Stimulated activated CD8-positive, alpha-beta memory T cell treated with anti-CD3 and anti-CD28 coated beads, Interleukin-7, amount 100 ng/mL, for 48 hours (primary cell): ENCODE measurements around the gene MYLK4.
A peak's percentile ranks its signal among the peaks of the same experiment; 100 is the strongest.

Experiments used
- DNase-seq, 2 donors: peaks; one replicate each; pipeline ENCODE4 v3.0.0-alpha.2; 2020; ENCODE audit warnings: low read depth in 1 of 2; ENCODE audit errors: extremely low read depth in 1 of 2

Gene MYLK4

DNA sequence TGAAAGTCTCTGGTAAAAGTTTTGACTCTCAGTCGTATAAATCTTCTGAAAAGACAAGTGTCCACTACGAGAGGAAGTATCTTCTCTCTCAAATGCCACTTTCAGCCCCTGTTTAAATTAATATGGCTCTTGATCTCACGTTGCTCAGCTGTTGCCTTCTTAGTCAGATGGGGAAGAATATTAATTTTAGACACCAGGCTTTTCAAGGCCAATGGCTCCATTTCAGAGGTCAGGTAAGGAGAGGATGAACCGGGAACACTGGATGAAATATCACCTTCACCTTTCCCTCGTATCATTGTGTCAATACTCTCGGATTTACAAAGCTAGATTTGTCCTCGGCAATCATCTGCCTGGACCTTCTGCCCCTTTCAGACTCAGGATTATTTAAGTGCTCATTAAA, at the start of gene MYLK4:
MYLK4 (minus strand) TSS at position 91 of the 400 bp plus-strand sequence. CDS start 1,628 bp downstream, outside the sequence.
- no peak for DNase-seq

DNA sequence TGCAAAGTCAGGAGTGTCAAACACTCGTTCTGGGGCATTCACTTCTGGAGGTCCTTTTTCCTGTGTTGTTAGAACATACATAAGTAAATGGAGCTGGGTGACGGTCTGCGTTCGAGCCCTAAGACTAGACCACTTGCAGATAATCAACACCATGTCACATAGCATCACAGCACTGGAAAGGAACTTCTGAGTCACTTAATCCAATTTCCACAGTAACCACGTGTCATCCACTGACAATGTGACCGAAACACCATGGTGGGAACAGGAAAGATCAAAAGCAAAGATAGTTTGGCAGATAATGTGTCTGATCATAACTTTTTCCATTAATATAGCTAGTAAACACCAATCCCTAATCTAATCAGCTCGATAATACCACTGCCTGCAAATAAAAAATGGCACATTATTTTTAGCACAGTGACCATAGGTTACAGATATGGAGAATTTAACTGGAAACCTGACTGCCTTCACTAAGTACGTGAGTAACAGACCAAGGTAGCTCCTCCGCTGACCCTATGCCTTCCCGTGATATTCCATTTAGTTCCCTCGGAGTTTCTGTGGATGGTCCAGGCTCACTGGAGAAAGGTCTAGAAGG, 49.3 kb upstream of the MYLK4 start:
- no peak for DNase-seq

DNA sequence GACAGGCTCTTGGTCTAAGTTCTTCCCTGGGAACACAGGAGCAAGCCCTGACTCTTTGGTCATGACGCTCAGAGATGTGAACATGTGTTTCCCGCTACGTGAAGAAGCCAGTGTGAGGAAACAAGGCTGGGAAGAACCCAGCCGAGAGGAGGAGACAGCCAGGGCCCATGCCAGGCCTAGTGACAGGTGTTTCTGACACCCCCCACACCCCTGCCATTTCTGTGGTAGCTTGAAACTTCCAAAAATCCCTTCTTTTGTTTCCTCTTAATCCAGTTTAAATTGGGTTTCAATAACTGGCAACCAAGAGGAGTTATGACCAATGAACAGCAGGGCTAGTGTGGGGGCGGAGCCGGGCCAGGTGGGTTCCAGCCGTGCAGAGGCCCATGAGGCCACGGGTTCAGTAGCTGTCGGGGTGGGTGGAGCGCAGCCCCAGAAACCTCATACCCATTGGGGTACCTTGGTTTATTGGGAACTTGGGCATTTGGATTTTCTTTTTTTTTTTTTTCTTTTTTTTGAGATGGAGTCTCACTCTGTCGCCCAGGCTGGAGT, 47.9 kb upstream of the MYLK4 start:
- no peak for DNase-seq

DNA sequence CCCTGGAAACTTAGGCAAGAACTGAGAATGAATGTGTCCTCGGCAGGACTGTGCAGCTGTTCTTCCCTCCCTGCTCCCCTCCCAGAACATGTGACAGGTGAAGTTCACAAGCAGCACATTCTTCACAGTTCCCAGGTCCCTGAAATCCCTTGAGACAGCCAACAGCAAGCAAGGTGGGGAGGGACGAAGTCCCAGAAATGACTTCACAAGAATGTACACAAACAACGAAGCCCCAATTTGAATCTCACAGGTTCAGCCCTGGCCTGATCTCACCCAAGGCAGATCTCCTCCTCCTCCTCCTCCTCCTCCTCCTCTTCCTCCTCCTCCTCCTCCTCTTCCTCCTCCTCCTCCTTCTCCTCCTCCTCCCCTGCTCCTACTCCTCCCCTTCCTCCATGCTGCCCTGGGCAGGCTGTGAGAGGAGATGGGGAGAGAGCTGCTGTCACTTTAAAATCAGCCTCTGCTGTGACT, 46.9 kb upstream of the MYLK4 start:
- no peak for DNase-seq

DNA sequence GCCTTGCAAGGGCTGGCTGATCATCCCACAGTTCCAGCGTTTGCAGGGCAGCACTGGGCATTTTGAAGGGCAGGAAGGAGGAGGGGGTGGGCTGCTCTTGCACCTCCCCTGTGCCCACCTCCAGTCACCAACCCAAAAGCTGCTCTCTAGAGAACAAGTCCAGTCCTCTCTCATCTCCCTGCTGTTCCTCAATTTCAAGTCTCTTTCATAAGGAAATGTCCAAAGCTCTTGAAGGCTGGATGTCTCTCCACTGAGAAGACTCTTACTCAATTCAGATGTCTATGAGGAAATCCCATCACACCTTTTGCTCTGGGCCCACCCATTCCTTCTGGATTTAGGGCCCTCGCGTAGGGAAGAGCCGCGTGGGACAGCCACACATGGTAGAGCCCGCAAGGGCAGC, 46.1 kb upstream of the MYLK4 start:
- no peak for DNase-seq

DNA sequence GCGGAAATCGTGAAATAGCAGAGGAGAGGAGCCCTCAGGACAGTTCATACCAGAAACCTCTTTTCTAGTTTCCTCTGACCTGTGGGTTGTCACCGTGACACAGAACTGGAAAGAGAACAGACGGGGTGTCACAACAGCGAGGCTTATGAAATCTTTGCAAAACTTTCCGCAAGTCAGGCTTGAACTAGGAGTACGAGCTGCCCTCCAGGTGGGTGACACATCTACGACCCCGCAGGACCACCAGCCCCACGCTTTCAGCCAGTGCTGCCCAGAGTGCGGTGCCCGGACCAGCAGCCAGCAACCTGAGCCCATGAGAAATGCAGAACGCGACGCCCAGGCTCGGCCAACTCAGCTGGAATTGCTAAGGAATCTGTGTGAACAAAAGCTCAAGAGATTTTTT, 45.2 kb upstream of the MYLK4 start:
- DNase-seq: no peak

DNA sequence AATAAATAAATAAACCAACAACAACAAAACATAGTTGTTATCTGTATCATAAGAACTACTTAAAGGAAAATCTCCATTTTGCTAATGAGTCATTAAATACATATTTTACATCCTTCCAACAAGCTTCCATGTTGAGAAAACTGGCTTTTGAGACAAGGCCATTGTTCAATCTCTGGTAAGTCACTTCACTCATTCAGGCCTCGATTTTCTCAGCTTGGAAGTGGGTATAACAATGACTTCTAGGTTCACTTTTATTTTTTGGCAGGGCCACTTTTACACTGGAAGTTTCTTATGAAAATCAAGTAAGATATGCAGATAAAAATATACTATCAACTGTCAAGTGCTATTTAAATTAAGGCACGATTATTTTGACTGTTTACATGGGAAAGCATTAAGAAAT, 44.4 kb upstream of the MYLK4 start:
- no peak for DNase-seq

DNA sequence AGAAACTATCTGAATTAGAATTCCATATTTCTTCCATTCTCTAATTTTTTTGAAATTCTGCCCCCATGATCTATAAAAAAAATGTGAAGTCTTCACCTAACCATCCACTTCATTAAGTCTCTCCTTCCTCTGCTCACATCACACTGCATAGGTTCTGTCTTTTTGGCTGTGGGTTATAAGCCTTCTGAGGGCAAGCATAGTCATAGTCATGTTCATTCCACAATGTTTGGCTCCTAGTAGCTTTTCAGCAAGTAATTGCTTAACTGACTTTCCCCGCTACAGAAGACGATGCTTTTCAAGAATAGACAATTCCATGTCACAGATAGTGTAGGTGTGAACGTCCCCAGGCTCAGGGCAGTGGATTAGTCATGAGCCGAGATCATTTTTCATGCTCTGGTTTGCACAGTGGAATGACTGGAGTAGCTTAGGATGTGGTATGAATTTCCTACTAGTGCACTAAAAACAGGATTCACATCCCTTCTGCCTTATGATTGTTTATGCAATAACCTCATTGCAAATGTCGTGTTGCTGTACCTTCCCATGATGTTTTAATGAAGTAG, 43.5 kb upstream of the MYLK4 start:
- no peak for DNase-seq

DNA sequence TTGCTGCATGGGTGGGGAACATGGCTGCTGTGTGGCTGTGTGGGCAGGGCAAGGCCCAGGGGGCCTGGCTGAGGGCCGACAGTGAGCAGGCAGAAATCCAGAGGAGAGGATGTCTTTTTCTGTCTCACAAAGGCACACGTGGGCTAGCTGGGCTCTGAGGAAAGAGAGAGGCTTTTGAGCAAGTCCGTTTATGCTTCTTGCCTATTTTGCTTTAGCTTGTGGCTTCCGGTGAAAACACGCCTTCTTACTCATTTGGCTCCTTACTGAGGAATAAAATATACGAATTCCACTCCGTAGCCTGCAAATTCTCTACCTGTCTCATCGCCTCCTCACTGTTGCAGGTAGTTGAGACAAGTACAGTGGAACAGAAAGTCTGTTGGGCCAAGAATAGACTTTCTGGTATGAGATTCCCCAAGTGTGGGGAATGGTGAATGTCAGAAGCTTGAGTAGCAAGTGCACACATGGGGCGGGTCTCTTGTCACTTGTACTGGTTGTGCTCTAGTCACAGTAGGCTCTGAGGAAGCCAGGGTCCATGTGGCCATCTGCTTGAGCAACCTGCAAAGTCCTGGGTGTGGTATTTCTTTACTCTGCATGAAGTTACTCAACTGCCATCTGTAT, 42.9 kb upstream of the MYLK4 start:
- DNase-seq: peak in 1 of 2 donors; percentile 32

DNA sequence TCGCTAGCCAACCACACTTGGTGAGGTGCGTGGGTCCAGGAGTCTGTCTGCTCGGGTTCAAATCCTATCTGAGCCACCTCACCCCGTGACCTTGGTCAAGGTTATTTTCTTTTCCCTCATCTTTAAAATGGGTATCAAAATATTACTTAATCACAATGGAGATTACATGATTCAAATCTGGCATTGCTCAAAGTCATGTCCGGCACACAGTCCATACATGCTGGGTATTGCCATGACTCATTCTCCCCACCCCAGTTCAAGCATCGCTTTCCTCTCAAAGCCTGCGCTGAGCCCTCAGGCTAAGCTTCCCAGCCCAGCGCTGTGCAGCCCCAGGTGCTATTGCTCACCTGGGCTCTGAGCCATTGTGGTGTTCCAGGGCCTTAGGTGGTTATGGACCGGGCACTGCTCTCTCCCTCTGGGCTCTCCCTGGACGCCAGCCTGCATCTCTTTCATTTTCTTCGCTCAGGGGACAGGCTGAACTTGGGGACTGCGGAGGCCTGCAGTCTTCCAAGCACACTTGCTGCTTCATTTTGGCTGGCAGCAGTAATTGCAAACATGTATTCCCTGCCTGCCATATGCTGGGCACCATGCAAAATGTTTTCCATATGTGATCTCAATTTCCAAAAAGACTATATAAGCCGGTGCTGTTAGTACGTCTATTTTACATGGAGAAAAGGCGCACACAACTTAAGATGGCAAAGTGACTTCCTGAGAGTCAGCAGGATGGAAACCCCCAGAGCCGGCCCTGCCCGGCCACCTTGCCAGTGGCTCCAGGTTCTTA, 41.8 kb upstream of the MYLK4 start:
- DNase-seq: no peak

DNA sequence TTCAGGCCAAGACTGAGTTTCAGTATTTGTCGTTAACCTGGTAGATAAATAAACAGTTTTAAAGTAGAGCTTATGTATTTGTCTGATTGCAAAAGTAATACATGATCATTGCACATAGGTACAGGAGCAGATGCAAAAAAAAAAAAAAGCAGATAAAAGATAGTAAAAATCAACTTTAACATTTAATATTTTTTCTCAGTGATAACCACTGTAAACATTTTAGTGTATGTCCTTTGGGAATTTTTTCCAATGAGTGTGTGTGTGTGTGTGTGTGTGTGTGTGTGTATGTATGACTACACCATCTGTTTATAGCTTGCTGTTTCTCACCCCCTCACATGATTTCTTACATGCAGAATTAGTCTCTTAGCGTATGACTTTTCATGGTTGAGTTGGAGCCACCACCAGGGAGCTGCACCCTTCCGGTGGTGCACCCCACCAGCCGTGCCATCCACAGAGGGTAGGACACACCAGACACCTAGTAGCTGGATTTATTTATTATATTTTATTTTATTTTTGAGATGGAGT, 40.8 kb upstream of the MYLK4 start:
- no peak for DNase-seq

DNA sequence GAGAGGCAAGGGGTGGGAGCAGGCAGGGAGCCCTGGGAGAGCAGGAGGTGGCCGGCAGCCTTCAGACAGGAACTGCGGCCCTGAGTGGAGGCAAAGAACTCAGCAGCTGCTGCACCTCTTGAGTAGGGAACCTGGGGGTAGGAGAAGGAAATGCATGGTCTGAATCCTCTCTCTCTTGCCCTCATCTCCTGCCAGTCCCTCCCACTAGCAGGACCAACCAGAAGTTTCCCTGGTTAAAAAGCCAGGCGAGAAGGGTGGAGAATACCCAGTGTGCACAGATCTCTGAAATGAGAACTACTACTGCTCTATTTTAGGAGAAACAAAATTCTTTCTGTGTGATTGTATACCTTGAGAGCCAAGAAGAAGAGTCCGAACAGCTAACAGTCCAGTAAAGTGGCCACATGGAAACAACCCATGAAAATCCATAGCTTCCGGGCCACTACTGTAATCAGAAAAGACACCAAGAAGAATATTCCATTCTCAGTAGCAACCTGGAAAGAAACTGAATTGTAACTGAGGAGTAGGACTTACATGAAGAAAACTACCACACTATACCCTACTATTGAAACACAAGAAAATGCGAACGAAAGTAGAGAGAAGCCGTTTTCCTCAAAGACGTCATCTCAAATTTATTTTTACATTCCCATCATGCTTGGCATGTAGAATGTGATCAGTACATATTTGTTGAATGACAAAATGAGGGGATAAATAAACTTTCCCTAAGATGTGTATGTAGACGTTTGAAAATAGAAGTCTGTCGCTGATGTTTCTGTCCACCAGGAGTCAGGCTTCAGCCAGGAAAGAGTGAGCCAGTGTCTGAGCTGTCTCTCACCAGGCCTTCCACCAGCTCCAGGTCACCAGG, 40.1 kb upstream of the MYLK4 start:
- peak in 1 of 2 donors; percentile 48 for DNase-seq

DNA sequence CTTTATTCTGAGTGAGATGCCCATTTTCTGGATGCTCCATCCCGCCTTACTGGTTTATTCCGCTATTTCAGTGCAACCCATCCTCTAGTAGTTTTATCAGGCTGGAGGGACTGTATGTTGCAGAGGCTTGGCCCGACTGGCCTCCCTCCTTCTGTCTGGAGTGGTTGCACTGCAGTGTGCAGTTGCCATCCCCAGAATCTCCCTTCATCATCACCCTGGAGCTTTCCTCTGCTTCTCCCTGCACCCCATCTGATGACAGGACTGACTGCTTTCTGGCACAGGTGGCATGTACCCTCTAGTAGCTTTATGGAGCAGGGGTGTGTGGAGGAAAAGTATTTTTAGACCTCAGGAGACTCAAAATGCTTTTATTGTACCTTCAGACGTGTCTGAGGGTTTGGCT, 35.5 kb upstream of the MYLK4 start:
- DNase-seq: no peak

DNA sequence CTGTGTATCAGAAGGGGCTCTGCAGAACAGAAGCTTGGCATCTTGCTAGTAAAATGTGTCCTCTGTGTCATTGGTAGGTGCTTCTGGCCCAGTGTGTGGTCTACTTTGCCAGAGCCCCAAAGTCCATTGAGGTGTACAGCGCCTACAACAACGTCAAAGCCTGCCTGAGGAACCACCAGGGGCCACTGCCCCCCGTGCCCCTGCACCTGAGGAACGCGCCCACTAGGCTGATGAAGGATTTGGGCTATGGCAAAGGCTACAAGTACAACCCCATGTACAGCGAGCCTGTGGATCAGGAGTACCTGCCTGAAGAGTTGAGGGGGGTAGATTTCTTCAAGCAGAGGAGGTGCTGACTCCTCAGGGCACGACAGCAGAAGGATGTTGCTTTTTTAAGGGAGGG, 34.2 kb upstream of the MYLK4 start:
- no peak for DNase-seq

DNA sequence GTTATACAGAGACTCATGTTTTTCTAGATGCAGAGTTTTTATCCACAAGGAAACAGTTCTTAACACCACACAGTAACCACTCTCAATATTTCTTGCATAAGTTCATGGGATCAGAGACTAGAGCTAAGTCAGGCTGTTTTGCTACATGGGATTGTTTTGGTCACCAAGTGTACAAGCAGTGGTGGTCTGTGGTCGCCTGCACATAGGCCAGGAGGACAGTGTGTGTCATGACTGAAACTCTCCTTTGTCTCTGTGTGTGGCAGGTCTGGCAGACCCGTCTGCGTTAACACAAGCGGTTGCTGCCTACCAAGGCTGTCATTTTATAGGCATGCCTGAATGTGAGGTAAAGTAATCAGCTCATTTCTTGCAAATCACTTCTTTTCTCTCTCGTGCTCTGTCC, 33.3 kb upstream of the MYLK4 start:
- no peak for DNase-seq

DNA sequence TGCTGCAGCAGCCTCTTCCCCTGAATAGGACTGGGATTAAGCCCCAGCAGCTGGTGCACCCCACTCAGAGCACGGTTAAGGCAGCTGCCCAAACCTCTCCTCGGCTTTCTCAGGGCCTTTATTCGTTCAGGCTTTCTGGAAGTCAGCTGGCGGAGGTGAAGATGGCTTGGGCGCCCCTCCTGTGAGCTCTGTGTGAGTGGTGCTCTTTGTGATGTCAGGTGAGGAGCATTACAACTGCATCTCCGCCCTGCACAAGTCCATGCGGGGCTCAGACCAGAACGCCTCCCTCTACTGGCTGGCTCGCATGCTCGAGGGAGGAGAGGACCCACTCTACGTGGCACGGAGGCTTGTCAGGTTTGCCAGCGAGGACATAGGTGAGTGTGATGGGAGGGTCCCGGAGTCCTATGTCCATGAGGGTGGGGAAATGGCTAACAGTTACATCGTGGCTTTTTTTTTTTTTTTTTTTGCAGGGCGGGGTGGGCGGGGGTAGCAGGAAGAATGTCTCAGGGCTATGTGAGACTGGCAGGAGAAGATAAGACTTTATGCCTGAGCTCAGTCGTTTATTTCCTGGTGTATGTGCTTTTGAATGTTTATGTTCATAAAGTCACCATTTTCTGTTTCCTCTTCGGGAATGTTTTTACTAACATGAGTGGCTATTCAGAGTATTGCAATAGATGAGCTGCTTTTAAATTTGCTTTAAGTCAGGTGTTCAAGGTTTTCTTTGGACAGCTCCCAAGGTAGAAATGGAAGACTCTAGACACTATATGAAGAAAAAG, 32.7 kb upstream of the MYLK4 start:
- DNase-seq: no peak

DNA sequence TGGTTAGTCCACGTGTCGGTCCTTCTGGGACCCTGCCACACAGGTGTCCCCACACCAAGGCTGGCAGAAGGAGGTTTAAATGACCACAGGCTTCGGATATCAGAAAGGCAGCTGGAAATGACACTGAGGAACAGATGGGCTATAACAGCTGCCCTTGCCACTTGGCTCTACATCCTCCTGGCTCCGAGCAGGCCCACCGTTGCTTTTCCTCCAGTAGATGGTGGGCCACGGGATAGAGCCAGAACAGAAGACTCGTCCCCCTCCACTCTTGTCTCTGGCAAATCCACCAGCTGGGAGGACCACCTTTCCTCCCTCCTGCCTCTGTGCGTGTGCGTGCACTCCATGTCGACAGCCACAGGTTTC, 32.1 kb upstream of the MYLK4 start:
- DNase-seq: no peak

DNA sequence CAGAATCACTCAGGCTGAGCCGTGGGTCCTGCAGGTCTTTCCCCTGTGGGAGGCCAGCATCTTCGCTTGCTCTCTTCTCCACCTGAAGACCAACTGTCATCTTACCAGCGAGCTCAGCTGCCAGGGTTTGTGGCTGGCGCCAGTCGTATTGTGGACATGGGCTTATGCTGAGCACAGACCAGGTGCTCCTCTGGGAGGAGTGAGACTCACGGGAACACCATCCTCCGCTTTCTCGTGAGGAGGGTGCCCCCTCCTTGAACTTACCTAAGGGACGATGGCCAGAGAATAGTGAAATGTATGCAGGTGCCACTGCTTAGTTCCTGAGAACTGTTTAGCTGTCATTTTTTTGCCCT, 31.6 kb upstream of the MYLK4 start:
- DNase-seq: no peak

DNA sequence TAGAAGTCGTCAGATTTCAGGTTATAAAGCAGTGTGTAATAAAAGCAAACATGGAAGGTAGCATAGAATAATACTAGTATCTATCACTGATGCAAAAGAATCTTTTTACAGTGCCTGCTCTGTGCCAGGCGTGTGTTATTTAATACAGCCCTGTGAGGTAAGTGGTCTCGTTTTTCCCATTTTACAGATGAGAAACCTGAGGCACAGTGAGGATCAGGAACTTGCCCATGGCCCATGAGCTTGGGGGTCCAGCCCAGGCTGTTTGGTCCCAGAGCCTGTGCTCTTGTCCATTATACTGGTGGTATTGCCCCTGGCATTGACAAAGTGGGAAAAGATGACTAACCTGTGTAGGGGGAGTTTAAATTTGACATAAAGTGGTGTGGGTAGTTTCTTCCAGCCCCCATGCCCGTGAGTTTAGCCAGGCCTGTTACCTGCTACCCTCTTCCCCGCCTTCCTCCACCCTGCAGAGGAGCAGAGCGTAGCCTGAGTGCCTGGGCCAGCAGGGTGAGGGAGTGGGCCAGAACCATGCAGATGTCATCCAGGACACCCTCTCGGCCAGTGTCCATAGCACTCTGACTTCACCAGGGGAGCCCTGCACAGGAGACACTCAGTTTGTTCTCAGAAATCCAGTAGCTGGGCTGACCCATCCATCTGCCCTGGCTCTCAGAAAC, 31.1 kb upstream of the MYLK4 start:
- no peak for DNase-seq
